Measurements from ENCODE around the gene TIMP3. TPM values are rescaled to one million over a fixed set of nuclear protein-coding genes. Genes with fewer than 3 reads are reported as not detected.

Gene TIMP3
- 1.0 to 1.6 TPM (median 1.3 TPM) in 5 replicates for total RNA-seq (2022; extraction: Qiagen RNA extraction)

GRCh38 chr22:32801537-32802236 lies at the start of gene TIMP3:
TSS of gene TIMP3 (plus strand) at chr22:32801705. CDS start at chr22:32802002, 297 bp downstream.

